Gastrocnemius medialis (tissue), 4 donors: ENCODE results near the gene MMRN2. TPM values are rescaled to one million over a fixed set of nuclear protein-coding genes. Genes with fewer than 3 reads are reported as not detected.

Source experiments
- ATAC-seq, 2 donors: fragments of 150-250 bp; one replicate each; pipeline ENCODE4 v1.9.1; 2016
- DNase-seq, 2 donors: peaks; one replicate each; pipeline ENCODE4 v3.0.0-alpha.2; 2019
- H3K27ac ChIP-seq, 4 donors: fragments of 200-600 bp; sonication (generic); 1 replicate in 1 of 4; 2 replicates in 3 of 4; pipeline ENCODE4 v1.5.1; 2016 to 2018; ENCODE audit warnings: mild to moderate bottlenecking in 2 of 4, moderate library complexity in 1 of 4
- H3K27me3 ChIP-seq, 3 donors: fragments of 200-600 bp; sonication (generic) in 2 of 3; 1 replicate in 1 of 3; 2 replicates in 2 of 3; pipeline versions ENCODE4 v1.5.1 to v1.6.0; 2016 to 2019; ENCODE audit warnings: mild to moderate bottlenecking in 1 of 3, moderate library complexity in 1 of 3
- H3K36me3 ChIP-seq, 2 donors: fragments of 200-600 bp; sonication (generic) in 1 of 2; one replicate each; pipeline ENCODE4 v1.5.1; 2017 to 2018
- H3K4me1 ChIP-seq, 2 donors: fragments of 200-600 bp; sonication (generic) in 1 of 2; one replicate each; pipeline ENCODE4 v1.5.1; 2016 to 2017; ENCODE audit warnings: mild to moderate bottlenecking in 2 of 2
- H3K4me3 ChIP-seq, 4 donors: fragments of 200-600 bp; sonication (generic) in 3 of 4; 1 replicate in 1 of 4; 2 replicates in 3 of 4; pipeline ENCODE4 v1.5.1; 2016 to 2019; ENCODE audit warnings: mild to moderate bottlenecking in 2 of 4
- H3K9me3 ChIP-seq, 3 donors: fragments of 200-600 bp; sonication (generic) in 2 of 3; 1 replicate in 1 of 3; 2 replicates in 2 of 3; pipeline ENCODE4 v1.5.1; 2016 to 2019
- CTCF ChIP-seq, 5 experiments: fragments of 450-650 bp in 3 of 5; fragments of 200-600 bp in 2 of 5; sonication (generic) in 2 of 5; IDR thresholded peaks in 4 of 5; conservative IDR thresholded peaks in 1 of 5; 1 replicate in 4 of 5; 2 replicates in 1 of 5; pipeline ENCODE4 v1.5.1; 2016 to 2019; ENCODE audit warnings: antibody characterized with exemption in 5 of 5, mild to moderate bottlenecking in 3 of 5, moderate library complexity in 3 of 5
- POLR2A ChIP-seq, 2 donors: fragments of 450-650 bp; IDR thresholded peaks; one replicate each; pipeline ENCODE4 v1.6.1; 2017; ENCODE audit warnings: antibody characterized with exemption in 2 of 2, mild to moderate bottlenecking in 2 of 2, moderate library complexity in 2 of 2
- in situ Hi-C, 4 donors: fragments of 200-750 bp; cut with MboI; loops; one replicate each; pipeline versions ENCODE4 v1.15.0 to v1.8.0; 2017; ENCODE audit warnings: low sequenced_read_pairs in 4 of 4
- intact Hi-C: fragments of 100-400 bp; cut with DNase I; formaldehyde crosslinking; loops from one replicate; pipeline ENCODE4 v1.15.1; 2023; ENCODE audit warnings: low total_unique reads
- total RNA-seq, 4 donors: library from RNA; depleted of rRNA; stranded (reverse); fragments of >200 nt; gene quantifications; one replicate each; pipeline versions ENCODE4 v1.1.0 to v1.2.3, GENCODE V29; 2016

MMRN2 gene
- total RNA-seq, 4 donors from 2014 or later: 14.6 to 34.8 (median 25.8) TPM

DNA sequence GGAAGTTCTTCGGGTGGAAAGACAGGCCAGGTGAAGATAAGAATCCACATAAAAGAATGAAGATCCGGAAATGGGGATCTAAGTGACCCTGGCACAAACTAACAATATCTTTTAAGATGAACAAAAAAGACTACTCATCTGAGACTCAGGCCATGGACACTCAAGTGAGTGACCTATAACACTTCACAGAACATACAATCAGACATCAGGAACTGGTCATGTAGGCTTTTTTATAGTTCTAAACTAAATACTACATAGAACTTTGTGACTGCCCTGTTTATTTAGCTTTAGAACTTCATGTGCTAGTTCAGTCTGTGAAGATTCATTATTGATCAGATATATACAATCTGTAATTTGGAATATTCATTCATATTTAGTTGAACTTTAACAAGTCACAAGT lies 52.8 kb downstream of the MMRN2 start:
- H3K4me1 ChIP-seq: peaks cover 11 to 18% of the 10 kb centered on the region in 2 donors
- DNase-seq (no peak), ATAC-seq (no peak)
- H3K27me3 ChIP-seq: no peaks in the 10 kb centered on the region
- H3K9me3 ChIP-seq: no peaks in the 10 kb centered on the region
- in situ Hi-C loops: loop anchor here in 1 of 4 donors (5.0 kb wide), 1 partner anchor 207 kb away; no protein-coding TSS in a partner anchor
- intact Hi-C loops: loop anchor here (5.0 kb wide), 1 partner anchor 262 kb away; no protein-coding TSS in a partner anchor
- no peak overlapping the region for H3K27ac ChIP-seq
- peaks cover 0 to 4% of the 10 kb centered on the region in 2 donors for H3K36me3 ChIP-seq
- H3K4me3 ChIP-seq: no peak overlapping the region
- TF ChIP-seq POLR2A (IDR thresholded peaks at IDR 0.05): no peak
- no peak for TF ChIP-seq CTCF (IDR thresholded peaks at IDR 0.05 in 4 of 5, conservative IDR thresholded peaks at IDR 0.05 in 1 of 5)

DNA sequence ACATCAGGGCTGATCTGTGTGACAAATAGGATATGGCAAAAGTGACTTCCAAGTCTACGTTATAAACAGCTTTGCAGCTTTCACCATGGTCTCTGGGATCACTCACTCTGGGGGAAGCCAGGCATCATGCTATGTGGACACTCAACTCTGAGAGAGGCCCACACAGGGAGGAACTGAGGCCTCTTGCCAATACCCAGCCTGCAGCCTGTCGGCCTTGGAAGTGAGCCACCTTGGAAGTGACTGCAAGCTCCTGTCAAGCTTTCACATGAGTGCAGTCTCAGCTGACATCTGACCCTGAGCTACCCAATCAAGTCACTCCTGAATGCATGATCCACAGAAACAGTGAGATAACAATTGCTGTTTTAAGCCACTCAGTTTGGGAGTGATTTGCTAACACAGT lies 56.5 kb downstream of the MMRN2 start:
- no peak overlapping the region for H3K4me3 ChIP-seq
- in situ Hi-C loops: loop anchor here in 1 of 4 donors (5.0 kb wide), 1 partner anchor 204 kb away; no protein-coding TSS in a partner anchor
- H3K27me3 ChIP-seq: no peaks in the 10 kb centered on the region
- H3K27ac ChIP-seq: peak overlapping the region; percentile 58 to 70 (median 66)
- peaks cover 0 to 2% of the 10 kb centered on the region in 2 donors for H3K36me3 ChIP-seq
- TF ChIP-seq CTCF (IDR thresholded peaks at IDR 0.05 in 4 of 5, conservative IDR thresholded peaks at IDR 0.05 in 1 of 5) (no peak), POLR2A (IDR thresholded peaks at IDR 0.05) (no peak)
- intact Hi-C loops: loop anchor here (1.0 to 5.0 kb wide), 2 partner anchors 190 to 259 kb away; no protein-coding TSS in a partner anchor
- peak; percentile 81 to 94 for DNase-seq
- ATAC-seq: peak; percentile 89 to 98
- H3K9me3 ChIP-seq: no peaks in the 10 kb centered on the region
- H3K4me1 ChIP-seq: peaks cover 15 to 24% of the 10 kb centered on the region in 2 donors

DNA sequence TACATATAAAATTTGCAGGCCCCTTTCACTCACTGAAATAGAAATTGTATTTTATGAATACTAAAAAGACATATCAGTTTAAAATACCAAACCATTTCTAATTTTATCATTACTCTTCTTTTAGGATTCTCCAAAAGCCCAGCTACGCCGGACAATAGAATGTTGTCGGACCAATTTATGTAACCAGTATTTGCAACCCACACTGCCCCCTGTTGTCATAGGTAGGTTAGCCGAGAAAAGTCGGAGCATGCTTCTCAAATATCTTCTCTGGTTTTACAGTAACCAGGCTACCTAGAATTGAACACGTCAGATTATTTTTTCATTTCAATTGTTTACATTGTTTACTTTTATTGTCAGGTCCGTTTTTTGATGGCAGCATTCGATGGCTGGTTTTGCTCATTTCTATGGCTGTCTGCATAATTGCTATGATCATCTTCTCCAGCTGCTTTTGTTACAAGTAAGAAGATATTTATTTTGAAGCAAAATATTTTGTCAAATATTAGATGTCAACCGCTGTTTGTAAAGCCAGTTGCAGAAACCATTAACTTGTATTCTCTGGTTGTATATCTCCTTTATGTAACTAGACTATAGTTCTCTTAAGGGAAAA lies 57.6 kb downstream of the MMRN2 start:
- Histone ChIP-seq H3K36me3 (no peaks in the 10 kb centered on the region), H3K9me3 (no peaks in the 10 kb centered on the region), H3K4me1 (peaks cover 15 to 24% of the 10 kb centered on the region in 2 donors), H3K27me3 (no peaks in the 10 kb centered on the region), H3K4me3 (no peak overlapping the region), H3K27ac (peak overlapping the region in 3 of 4 donors; percentile 6 to 67 (median 65))
- DNase-seq (peak; percentile 50 to 67), ATAC-seq (peak; percentile 77 to 80)
- intact Hi-C loops: loop anchor here (1.0 to 5.0 kb wide), 2 partner anchors 211 to 257 kb away; no protein-coding TSS in a partner anchor
- TF ChIP-seq CTCF (IDR thresholded peaks at IDR 0.05 in 4 of 5, conservative IDR thresholded peaks at IDR 0.05 in 1 of 5) (peak; percentile 61 to 75 (median 69)), POLR2A (IDR thresholded peaks at IDR 0.05) (no peak)
- in situ Hi-C loops: loop anchor here (5.0 to 10.0 kb wide), 4 partner anchors 192 to 205 kb away; no protein-coding TSS in a partner anchor

GRCh38 chr10:86899132-86899531 lies 58.3 kb downstream of the MMRN2 start:
- H3K27ac ChIP-seq: peak overlapping the region in 2 of 4 donors; percentile 3 to 6
- DNase-seq: no peak
- no peak for TF ChIP-seq CTCF (IDR thresholded peaks at IDR 0.05 in 4 of 5, conservative IDR thresholded peaks at IDR 0.05 in 1 of 5)
- TF ChIP-seq POLR2A (IDR thresholded peaks at IDR 0.05): no peak
- ATAC-seq: no peak
- H3K9me3 ChIP-seq: no peaks in the 10 kb centered on the region
- no peaks in the 10 kb centered on the region for H3K36me3 ChIP-seq
- no peaks in the 10 kb centered on the region for H3K27me3 ChIP-seq
- H3K4me1 ChIP-seq: peaks cover 15 to 24% of the 10 kb centered on the region in 2 donors
- in situ Hi-C loops (loop anchor here in 3 of 4 donors (5.0 to 10.0 kb wide), 3 partner anchors 192 to 204 kb away; no protein-coding TSS in a partner anchor), intact Hi-C loops (loop anchor here (1.0 kb wide), 1 partner anchor 211 kb away; no protein-coding TSS in a partner anchor)
- no peak overlapping the region for H3K4me3 ChIP-seq
